ENCODE data around the gene SORL1-AS1.

The SORL1-AS1 gene

GRCh38 chr11:121459413-121460017, 6.7 kb upstream of the SORL1-AS1 start:
- intact Hi-C loops (cut with micrococcal nuclease), result loop anchor here (5.0 to 10.0 kb wide), 6 partner anchors 1215 to 1603 kb away; partner anchors contain the start of genes HSPA8 and POU2F3
- Mint-ChIP-seq H3K27me3 (ENCODE audit: low read depth) (no peaks in the 10 kb centered on the region), H3K9me3 (no peaks in the 10 kb centered on the region), H3K27ac (peak overlapping the region; percentile 86), H3K36me3 (ENCODE audit: low read depth) (peaks cover 2% of the 10 kb centered on the region), H3K4me3 (peak overlapping the region; percentile 30), H3K4me1 (ENCODE audit: low read depth) (peaks cover 99% of the 10 kb centered on the region)
- no peak for DNase-seq
- CTCF ChIA-PET, result interaction anchor here (0.7 to 1.1 kb wide), 3 partner anchors 9 to 28 kb away, joined by 3 read pairs; no protein-coding TSS in a partner anchor

GRCh38 chr11:121458551-121458950, 5.8 kb upstream of the SORL1-AS1 start:
- intact Hi-C loops (cut with micrococcal nuclease), result no loop called here
- H3K4me3 Mint-ChIP-seq, result no peak overlapping the region

DNA sequence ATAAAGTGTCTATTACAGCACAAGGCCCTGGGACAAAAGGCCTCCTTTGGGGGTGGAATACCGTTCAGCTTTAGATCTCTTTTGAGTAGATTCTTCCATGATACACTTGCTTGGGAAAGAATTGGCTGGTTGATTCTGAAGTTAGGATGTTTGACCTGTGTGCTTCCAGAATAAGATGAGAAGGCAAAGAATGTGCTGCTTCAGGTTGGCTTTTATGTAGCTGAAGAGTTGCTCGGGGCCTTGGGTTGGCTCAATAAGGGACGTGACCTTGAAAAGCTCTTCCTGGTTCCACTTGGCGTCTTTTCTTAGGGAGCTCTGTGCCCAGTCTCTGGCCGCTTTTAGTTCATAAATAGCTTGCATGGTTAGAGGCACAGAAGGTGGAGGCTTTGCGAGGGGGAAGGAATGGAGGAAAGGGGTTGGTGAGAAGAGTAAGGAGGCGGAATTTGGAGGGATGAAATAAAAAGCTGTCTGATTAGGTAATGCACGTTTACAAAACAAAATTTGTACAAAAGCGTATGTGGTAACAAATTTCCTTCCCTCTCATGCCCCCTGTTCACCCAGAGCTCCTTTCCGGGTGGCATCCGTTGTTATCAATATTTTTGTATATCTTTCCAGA, 4.2 kb upstream of the SORL1-AS1 start:
- CTCF ChIA-PET, result interaction anchor here (0.7 to 2.0 kb wide), 3 partner anchors 9 to 86 kb away, joined by 3 to 5 read pairs (median 5); no protein-coding TSS in a partner anchor
- Mint-ChIP-seq H3K36me3 (ENCODE audit: low read depth) (peaks cover 4% of the 10 kb centered on the region), H3K9me3 (no peaks in the 10 kb centered on the region), H3K27me3 (ENCODE audit: low read depth) (no peaks in the 10 kb centered on the region), H3K4me3 (no peak overlapping the region), H3K27ac (peak overlapping the region; percentile 86), H3K4me1 (ENCODE audit: low read depth) (peaks cover 89% of the 10 kb centered on the region)
- intact Hi-C loops (cut with micrococcal nuclease), result no loop called here
- no peak for DNase-seq

More at GRCh38 chr11:121458551-121458950, 5.8 kb upstream of the SORL1-AS1 start:
- CTCF ChIA-PET, result no interaction called here
- H3K36me3 Mint-ChIP-seq (ENCODE audit: low read depth), result peaks cover 2% of the 10 kb centered on the region
- H3K27ac Mint-ChIP-seq, result peak overlapping the region; percentile 86
- no peaks in the 10 kb centered on the region for H3K9me3 Mint-ChIP-seq
- H3K4me1 Mint-ChIP-seq (ENCODE audit: low read depth), result peaks cover 100% of the 10 kb centered on the region
- no peak for DNase-seq
- no peaks in the 10 kb centered on the region for H3K27me3 Mint-ChIP-seq (ENCODE audit: low read depth)

- peak overlapping the region; percentile 86 for H3K27ac Mint-ChIP-seq
- peaks cover 4% of the 10 kb centered on the region for H3K36me3 Mint-ChIP-seq (ENCODE audit: low read depth)
- no peaks in the 10 kb centered on the region for H3K27me3 Mint-ChIP-seq (ENCODE audit: low read depth)
- peaks cover 84% of the 10 kb centered on the region for H3K4me1 Mint-ChIP-seq (ENCODE audit: low read depth)
- H3K9me3 Mint-ChIP-seq, result no peaks in the 10 kb centered on the region
- CTCF ChIA-PET, result interaction anchor here (0.7 to 2.2 kb wide), 3 partner anchors 9 to 85 kb away, joined by 3 to 9 read pairs (median 5); no protein-coding TSS in a partner anchor
- peak overlapping the region; percentile 31 for H3K4me3 Mint-ChIP-seq
- intact Hi-C loops (cut with micrococcal nuclease), result no loop called here
- no peak for DNase-seq
Measured at GRCh38 chr11:121456151-121456550, 3.4 kb upstream of the SORL1-AS1 start.

DNA sequence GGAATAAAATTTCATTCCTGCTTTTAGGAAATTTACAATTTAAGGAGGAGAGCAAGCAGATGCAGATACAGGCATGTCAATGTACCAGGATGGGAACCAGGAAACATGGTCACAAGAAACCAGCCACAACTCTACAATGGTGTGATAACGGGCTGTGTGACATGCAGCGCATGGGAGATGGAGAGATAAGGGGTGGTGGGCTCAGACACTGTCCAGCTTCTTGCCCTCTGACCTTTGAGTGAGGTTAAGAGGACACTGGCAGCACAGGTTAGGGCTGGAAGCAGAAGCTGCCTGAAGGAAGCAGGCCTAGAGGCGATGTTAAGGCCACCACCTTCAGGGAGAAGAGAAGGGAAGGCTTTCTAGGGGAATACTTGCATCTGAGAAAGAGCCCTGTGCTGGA, 2.3 kb upstream of the SORL1-AS1 start:
- Mint-ChIP-seq H3K27ac (peak overlapping the region; percentile 92), H3K27me3 (ENCODE audit: low read depth) (no peaks in the 10 kb centered on the region), H3K4me3 (peak overlapping the region; percentile 22), H3K36me3 (ENCODE audit: low read depth) (peaks cover 4% of the 10 kb centered on the region), H3K9me3 (no peaks in the 10 kb centered on the region), H3K4me1 (ENCODE audit: low read depth) (peaks cover 83% of the 10 kb centered on the region)
- no peak for DNase-seq
- CTCF ChIA-PET, result interaction anchor here (2.2 kb wide), 1 partner anchor 10 kb away, joined by 9 read pairs; no protein-coding TSS in a partner anchor
- intact Hi-C loops (cut with micrococcal nuclease), result no loop called here

DNA sequence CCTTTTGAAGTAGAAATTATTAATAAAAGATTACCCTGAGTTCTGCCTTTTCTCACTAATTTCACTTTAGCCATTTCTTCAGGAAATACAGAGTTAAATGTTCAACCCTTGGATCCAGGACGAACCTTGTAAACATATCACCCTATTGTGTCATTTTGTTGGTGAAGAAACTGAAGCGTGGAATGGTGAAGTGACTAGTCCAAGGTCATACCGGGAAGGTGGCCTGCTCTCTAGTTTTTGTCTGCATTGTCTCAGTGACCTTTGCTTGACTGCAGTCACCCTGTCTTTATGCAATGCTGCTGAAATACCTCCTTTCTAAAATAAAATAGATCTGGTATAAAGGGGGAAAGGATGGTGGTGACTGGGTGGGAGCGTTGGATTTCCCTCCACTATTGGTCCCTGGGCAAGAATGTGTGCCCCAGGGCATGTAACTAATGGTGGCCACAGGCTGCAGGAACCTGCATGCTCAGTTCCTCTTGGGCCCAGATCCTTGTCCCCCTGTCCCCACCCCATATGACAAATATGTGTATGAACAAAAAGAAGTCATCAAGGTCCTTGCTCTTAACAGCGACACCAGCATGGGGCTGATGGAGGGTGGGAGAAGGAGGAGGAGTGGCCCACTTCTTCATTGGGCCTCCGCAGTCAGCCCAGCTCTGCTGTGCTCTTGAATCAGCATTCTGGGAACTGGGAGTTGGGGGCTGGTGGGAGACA, 977 bp upstream of the SORL1-AS1 start:
- intact Hi-C loops (cut with micrococcal nuclease), result loop anchor here (1.0 to 2.0 kb wide), 2 partner anchors 125 to 161 kb away; partner anchors contain the start of gene SC5D
- Mint-ChIP-seq H3K4me1 (ENCODE audit: low read depth) (peaks cover 83% of the 10 kb centered on the region), H3K27ac (peak overlapping the region; percentile 92), H3K4me3 (peak overlapping the region; percentile 87), H3K36me3 (ENCODE audit: low read depth) (peaks cover 2% of the 10 kb centered on the region), H3K27me3 (ENCODE audit: low read depth) (no peaks in the 10 kb centered on the region), H3K9me3 (no peaks in the 10 kb centered on the region)
- CTCF ChIA-PET, result interaction anchor here (2.2 kb wide), 1 partner anchor 11 kb away, joined by 9 read pairs; no protein-coding TSS in a partner anchor
- DNase-seq, result no peak

DNA sequence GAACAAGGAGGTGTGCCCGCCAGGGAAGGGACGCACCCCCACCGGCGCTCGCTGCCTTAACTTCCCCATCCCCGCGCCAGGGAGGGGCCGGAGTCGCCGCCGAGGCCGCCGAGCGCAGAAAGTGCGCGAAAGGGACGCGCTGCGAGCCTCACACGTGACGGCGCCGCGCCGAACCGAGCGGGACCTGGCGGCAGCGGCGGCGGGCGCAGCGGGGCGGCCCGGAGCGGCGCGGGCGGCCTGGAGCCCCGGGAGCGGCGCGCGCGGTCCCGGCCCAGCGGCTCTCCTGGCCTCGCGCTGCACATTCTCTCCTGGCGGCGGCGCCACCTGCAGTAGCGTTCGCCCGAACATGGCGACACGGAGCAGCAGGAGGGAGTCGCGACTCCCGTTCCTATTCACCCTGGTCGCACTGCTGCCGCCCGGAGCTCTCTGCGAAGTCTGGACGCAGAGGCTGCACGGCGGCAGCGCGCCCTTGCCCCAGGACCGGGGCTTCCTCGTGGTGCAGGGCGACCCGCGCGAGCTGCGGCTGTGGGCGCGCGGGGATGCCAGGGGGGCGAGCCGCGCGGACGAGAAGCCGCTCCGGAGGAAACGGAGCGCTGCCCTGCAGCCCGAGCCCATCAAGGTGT, 670 bp downstream of the SORL1-AS1 start, which contains the start of gene SORL1:
TSS of gene SORL1 (plus strand) at position 329 of the 623 bp plus-strand sequence. CDS start at position 347, 18 bp downstream.
- intact Hi-C loops (cut with micrococcal nuclease), result loop anchor here (1.0 to 2.0 kb wide), 5 partner anchors 12 to 131 kb away; no protein-coding TSS in a partner anchor
- CTCF ChIA-PET, result interaction anchor here (0.6 to 4.7 kb wide), 7 partner anchors 8 to 31 kb away, joined by 3 to 46 read pairs (median 6); no protein-coding TSS in a partner anchor

GRCh38 chr11:121451178-121451985, 1.4 kb downstream of the SORL1-AS1 start:
- intact Hi-C loops (cut with micrococcal nuclease), result no loop called here
- peak overlapping the region; percentile 87 for H3K4me3 Mint-ChIP-seq

More for the DNA sequence above, 670 bp downstream of the SORL1-AS1 start, which contains the start of gene SORL1:
- H3K27me3 Mint-ChIP-seq (ENCODE audit: low read depth), result no peaks in the 10 kb centered on the region
- H3K27ac Mint-ChIP-seq, result peak within 1 kb of the TSS; percentile 92
- H3K4me1 Mint-ChIP-seq (ENCODE audit: low read depth), result peaks cover 81% of the 10 kb centered on the region
- no peaks in the 10 kb centered on the region for H3K9me3 Mint-ChIP-seq
- peak; percentile 86 for DNase-seq
- H3K36me3 Mint-ChIP-seq (ENCODE audit: low read depth), result peaks cover 2% of the 10 kb centered on the region
- peak within 1 kb of the TSS; percentile 87 for H3K4me3 Mint-ChIP-seq

DNA sequence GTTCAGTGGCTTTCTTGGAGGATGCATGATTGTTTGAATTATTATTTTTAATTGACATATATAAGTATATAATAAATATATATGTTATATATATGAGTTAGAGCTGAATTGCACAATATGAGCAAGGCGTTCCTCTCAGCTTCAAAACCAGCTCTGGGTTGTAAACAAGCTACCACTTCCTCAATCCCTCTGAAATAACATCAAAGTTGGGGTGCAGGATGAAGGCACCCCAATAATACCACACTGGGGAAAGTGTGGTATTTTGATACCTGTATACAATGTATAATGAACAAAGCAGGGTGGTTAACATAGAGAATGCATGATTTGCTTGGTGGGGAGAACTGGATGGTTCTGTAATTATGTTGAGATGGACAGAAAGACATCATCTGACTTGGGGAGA, 2.4 kb downstream of the SORL1-AS1 start:
- DNase-seq, result no peak
- H3K4me1 Mint-ChIP-seq (ENCODE audit: low read depth), result peaks cover 81% of the 10 kb centered on the region
- no peaks in the 10 kb centered on the region for H3K9me3 Mint-ChIP-seq
- H3K36me3 Mint-ChIP-seq (ENCODE audit: low read depth), result peaks cover 2% of the 10 kb centered on the region
- H3K27me3 Mint-ChIP-seq (ENCODE audit: low read depth), result no peaks in the 10 kb centered on the region
- H3K27ac Mint-ChIP-seq, result peak overlapping the region; percentile 78
- CTCF ChIA-PET, result interaction anchor here (1.0 to 4.7 kb wide), 10 partner anchors 9 to 141 kb away, joined by 3 to 46 read pairs (median 6); no protein-coding TSS in a partner anchor
- peak overlapping the region; percentile 87 for H3K4me3 Mint-ChIP-seq
- intact Hi-C loops (cut with micrococcal nuclease), result no loop called here

More at GRCh38 chr11:121451178-121451985, 1.4 kb downstream of the SORL1-AS1 start:
- Mint-ChIP-seq H3K9me3 (no peaks in the 10 kb centered on the region), H3K36me3 (ENCODE audit: low read depth) (peaks cover 2% of the 10 kb centered on the region), H3K27me3 (ENCODE audit: low read depth) (no peaks in the 10 kb centered on the region), H3K27ac (peak overlapping the region; percentile 78), H3K4me1 (ENCODE audit: low read depth) (peaks cover 81% of the 10 kb centered on the region)
- DNase-seq, result peak; percentile 60
- CTCF ChIA-PET, result interaction anchor here (0.7 to 4.7 kb wide), 14 partner anchors 8 to 140 kb away, joined by 3 to 46 read pairs (median 4); no protein-coding TSS in a partner anchor

GRCh38 chr11:121449626-121450025, 3.1 kb downstream of the SORL1-AS1 start:
- CTCF ChIA-PET, result interaction anchor here (0.9 to 4.7 kb wide), 9 partner anchors 16 to 142 kb away, joined by 3 to 46 read pairs (median 4); no protein-coding TSS in a partner anchor
- H3K36me3 Mint-ChIP-seq (ENCODE audit: low read depth), result peaks cover 2% of the 10 kb centered on the region
- peaks cover 81% of the 10 kb centered on the region for H3K4me1 Mint-ChIP-seq (ENCODE audit: low read depth)

More at GRCh38 chr11:121449626-121450025, 3.1 kb downstream of the SORL1-AS1 start:
- no peaks in the 10 kb centered on the region for H3K27me3 Mint-ChIP-seq (ENCODE audit: low read depth)
- peak overlapping the region; percentile 85 for H3K27ac Mint-ChIP-seq
- intact Hi-C loops (cut with micrococcal nuclease), result loop anchor here (1.0 to 2.0 kb wide), 3 partner anchors 12 to 114 kb away; no protein-coding TSS in a partner anchor
- no peaks in the 10 kb centered on the region for H3K9me3 Mint-ChIP-seq
- no peak overlapping the region for H3K4me3 Mint-ChIP-seq
- DNase-seq, result peak; percentile 45
